Keratinocyte (primary cell): ENCODE data around the gene BRIP1. TPM values are rescaled to one million over a fixed set of nuclear protein-coding genes. Genes with fewer than 3 reads are reported as not detected.
"Not testable (repeated sequence)": the region's sequence is repeated elsewhere in the genome, so short reads cannot be mapped to it uniquely, and the experiment has no call there.

Experiments used
- DNase-seq: peaks from one replicate; pipeline ENCODE4 v3.0.0-alpha.2; 2011; ENCODE audit warnings: low read depth, missing footprints, low spot score
- FAIRE-seq: peaks from 2 replicates; lab custom pipeline; 2011; peaks lifted over from hg19 to GRCh38; lab: Jason Lieb, UNC
- H2AFZ ChIP-seq: 2 replicates; pipeline ENCODE4 v1.6.0; 2012; ENCODE audit warnings: low read length, control low read depth, inconsistent platforms; ENCODE audit not compliant: control insufficient read depth
- H3K27ac ChIP-seq: 2 replicates; pipeline ENCODE4 v1.5.1; 2011; ENCODE audit warnings: low read length; ENCODE audit not compliant: control insufficient read depth, insufficient read depth
- H3K27me3 ChIP-seq: 3 replicates; pipeline ENCODE4 v1.6.0; 2011; ENCODE audit warnings: low read length; ENCODE audit not compliant: control insufficient read depth, insufficient read depth; ENCODE audit errors: extremely low read depth
- H3K36me3 ChIP-seq, 2 experiments: 2 replicates in 1 of 2; 3 replicates in 1 of 2; pipeline ENCODE4 v1.5.1; 2011; ENCODE audit warnings: low read length in 2 of 2, mild to moderate bottlenecking in 1 of 2; ENCODE audit not compliant: control insufficient read depth in 2 of 2, insufficient read depth in 2 of 2; ENCODE audit errors: extremely low read depth in 1 of 2
- H3K4me1 ChIP-seq: 3 replicates; pipeline ENCODE4 v1.5.1; 2011; ENCODE audit warnings: low read length; ENCODE audit not compliant: control insufficient read depth, insufficient read depth; ENCODE audit errors: extremely low read depth
- H3K4me2 ChIP-seq: 3 replicates; pipeline ENCODE4 v1.6.0; 2011; ENCODE audit warnings: low read depth, low read length; ENCODE audit not compliant: control insufficient read depth, insufficient read depth; ENCODE audit errors: extremely low read depth
- H3K4me3 ChIP-seq, 3 experiments: fragments of 200-600 bp in 1 of 3; sonication (generic) in 1 of 3; 2 replicates in 2 of 3; 3 replicates in 1 of 3; pipeline ENCODE4 v1.5.1; 2011 to 2016; ENCODE audit warnings: low read length in 3 of 3, mild to moderate bottlenecking in 3 of 3, control low read depth in 2 of 3, inconsistent platforms in 1 of 3, low read depth in 1 of 3, mixed read lengths in 1 of 3, mixed run types in 1 of 3, moderate library complexity in 1 of 3; ENCODE audit not compliant: control insufficient read depth in 2 of 3, insufficient read depth in 2 of 3; ENCODE audit errors: extremely low read depth in 1 of 3
- H3K79me2 ChIP-seq: 2 replicates; pipeline ENCODE4 v1.6.0; 2012; ENCODE audit warnings: low read length; ENCODE audit not compliant: control insufficient read depth, insufficient read depth
- H3K9ac ChIP-seq: 3 replicates; pipeline ENCODE4 v1.6.0; 2011; ENCODE audit warnings: low read length; ENCODE audit not compliant: control insufficient read depth, insufficient read depth; ENCODE audit errors: extremely low read depth
- H3K9me1 ChIP-seq: 3 replicates; pipeline ENCODE4 v1.6.0; 2011; ENCODE audit warnings: low read length; ENCODE audit not compliant: control insufficient read depth, insufficient read depth; ENCODE audit errors: extremely low read depth
- H3K9me3 ChIP-seq: 2 replicates; pipeline ENCODE4 v1.5.1; 2012; ENCODE audit warnings: low read depth, low read length; ENCODE audit not compliant: control insufficient read depth
- H4K20me1 ChIP-seq: 3 replicates; pipeline ENCODE4 v1.6.0; 2011; ENCODE audit warnings: low read length; ENCODE audit not compliant: control insufficient read depth, insufficient read depth; ENCODE audit errors: extremely low read depth
- CTCF ChIP-seq, 3 experiments: IDR thresholded peaks in 1 of 3; conservative IDR thresholded peaks in 1 of 3; optimal IDR thresholded peaks in 1 of 3; 2 replicates in 2 of 3; 3 replicates in 1 of 3; pipeline versions ENCODE3 to v1.5.1; 2011; ENCODE audit warnings: low read length in 3 of 3, mild to moderate bottlenecking in 3 of 3, moderate library complexity in 2 of 3, control low read depth in 1 of 3, inconsistent platforms in 1 of 3; ENCODE audit not compliant: insufficient read depth in 2 of 3; ENCODE audit errors: extremely low read depth in 1 of 3
- EZH2 ChIP-seq: IDR thresholded peaks from one replicate; pipeline ENCODE4 v1.6.1; 2012; ENCODE audit warnings: inconsistent platforms, mild to moderate bottlenecking, low read length, moderate library complexity
- dilution Hi-C: fragments of 300-500 bp; cut with MboI; formaldehyde crosslinking; loops from one replicate; pipeline ENCODE4 v1.7.0; 2020; ENCODE audit warnings: low sequenced_read_pairs; ENCODE audit not compliant: extremely low pct_ligation_motif_present
- polyA plus RNA-seq, 5 experiments: library from polyadenylated mRNA; depleted of rRNA in 3 of 5; stranded (reverse) in 3 of 5; stranded (forward) in 1 of 5; unstranded in 1 of 5; fragments of >200 nt; gene quantifications; 1 replicate in 1 of 5; 2 replicates in 3 of 5; 3 replicates in 1 of 5; pipeline versions ENCODE4 v1.2.1 to v1.2.3, GENCODE V29; 2011 to 2012; ENCODE audit warnings: missing spikeins in 2 of 5, low read depth in 1 of 5, low replicate concordance in 1 of 5

The BRIP1 gene
- polyA plus RNA-seq, 1 donor (not counting 4 experiments of a cell fraction or from before 2014, with no cell fraction given): 4.0 TPM

GRCh38 chr17:61828694-61829093, 34.6 kb downstream of the BRIP1 start:
- FAIRE-seq (no peak), DNase-seq (no peak)
- H2AFZ ChIP-seq: no peak overlapping the region
- no peaks in the 10 kb centered on the region for H4K20me1 ChIP-seq
- TF ChIP-seq CTCF (optimal IDR thresholded peaks at IDR 0.05 in 1 of 3, IDR thresholded peaks at IDR 0.05 in 1 of 3, conservative IDR thresholded peaks at IDR 0.05 in 1 of 3; ENCODE audit: extremely low read depth in 1 of 3, insufficient read depth in 2 of 3, low read length in 3 of 3) (no peak), EZH2 (no peak)
- H3K9ac ChIP-seq: no peak overlapping the region
- H3K27ac ChIP-seq: no peak overlapping the region
- no peak overlapping the region for H3K4me3 ChIP-seq
- no peaks in the 10 kb centered on the region for H3K36me3 ChIP-seq
- no peaks in the 10 kb centered on the region for H3K79me2 ChIP-seq
- H3K4me2 ChIP-seq: no peak overlapping the region
- peaks cover 2% of the 10 kb centered on the region for H3K4me1 ChIP-seq
- dilution Hi-C loops: no loop called here
- no peaks in the 10 kb centered on the region for H3K27me3 ChIP-seq
- no peaks in the 10 kb centered on the region for H3K9me3 ChIP-seq
- no peaks in the 10 kb centered on the region for H3K9me1 ChIP-seq

DNA sequence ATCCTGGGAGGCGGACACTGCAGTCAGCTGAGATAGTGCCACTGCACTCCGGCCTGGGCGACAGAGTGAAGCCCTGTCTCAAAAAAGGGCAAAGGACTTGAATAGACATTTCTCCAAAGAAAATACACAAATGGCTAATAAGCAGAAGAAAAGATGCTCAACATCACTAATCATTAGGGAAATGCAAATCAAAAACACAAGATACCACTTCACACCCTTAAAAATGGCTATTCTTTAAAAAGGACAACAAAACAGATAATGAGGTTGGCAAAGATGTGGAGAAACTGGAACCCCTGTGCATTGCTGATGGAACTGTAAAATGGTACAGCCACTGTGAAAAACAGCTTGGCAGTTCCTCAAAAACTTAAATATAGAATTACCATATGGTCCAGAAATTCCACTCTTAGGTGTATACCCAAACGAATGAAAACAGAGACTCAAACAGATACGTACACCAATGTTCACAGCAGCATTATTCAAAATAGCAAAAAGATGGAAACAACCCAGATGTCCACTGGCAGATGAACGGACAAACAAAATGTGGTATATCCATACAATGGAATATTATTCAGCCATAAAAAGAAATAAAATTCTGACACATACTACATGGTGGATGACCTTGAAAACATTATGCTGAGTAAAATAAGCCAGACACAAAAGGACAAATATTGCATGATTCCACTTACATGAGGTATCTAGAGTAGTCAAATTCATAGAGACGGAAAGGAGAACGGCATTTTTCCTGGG, 35.5 kb downstream of the BRIP1 start:
- Histone ChIP-seq H3K9me1 (no peaks in the 10 kb centered on the region), H4K20me1 (no peaks in the 10 kb centered on the region), H3K27me3 (no peaks in the 10 kb centered on the region), H3K4me1 (no peaks in the 10 kb centered on the region), H3K9me3 (no peaks in the 10 kb centered on the region), H3K4me2 (no peak overlapping the region), H3K36me3 (peaks cover 0 to under 1% of the 10 kb centered on the region in 2 experiments), H3K27ac (no peak overlapping the region), H3K9ac (no peak overlapping the region), H2AFZ (no peak overlapping the region), H3K79me2 (no peaks in the 10 kb centered on the region), H3K4me3 (no peak overlapping the region)
- no peak for FAIRE-seq
- no peak for TF ChIP-seq CTCF (optimal IDR thresholded peaks at IDR 0.05 in 1 of 3, IDR thresholded peaks at IDR 0.05 in 1 of 3, conservative IDR thresholded peaks at IDR 0.05 in 1 of 3; ENCODE audit: extremely low read depth in 1 of 3, insufficient read depth in 2 of 3, low read length in 3 of 3)
- no peak for TF ChIP-seq EZH2
- dilution Hi-C loops: no loop called here
- no peak for DNase-seq

DNA sequence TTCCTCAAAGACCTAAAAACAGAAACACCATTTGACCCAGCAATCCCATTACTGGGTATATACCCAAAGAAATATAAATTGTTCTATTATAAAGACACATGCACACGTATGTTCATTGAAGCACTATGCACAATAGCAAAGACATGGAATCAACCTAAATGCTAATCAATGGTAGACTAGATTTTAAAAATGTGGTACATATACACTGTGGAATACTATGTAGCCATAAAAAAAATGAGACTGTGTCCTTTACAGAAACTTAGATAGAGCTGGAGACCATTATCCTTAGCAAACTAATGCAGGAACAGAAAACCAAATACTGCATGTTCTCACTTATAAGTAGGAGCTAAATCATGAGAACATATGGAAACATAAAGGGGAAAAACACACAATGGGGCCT, 36.5 kb downstream of the BRIP1 start:
- not testable (repeated sequence) for DNase-seq, FAIRE-seq, H3K4me2 ChIP-seq

DNA sequence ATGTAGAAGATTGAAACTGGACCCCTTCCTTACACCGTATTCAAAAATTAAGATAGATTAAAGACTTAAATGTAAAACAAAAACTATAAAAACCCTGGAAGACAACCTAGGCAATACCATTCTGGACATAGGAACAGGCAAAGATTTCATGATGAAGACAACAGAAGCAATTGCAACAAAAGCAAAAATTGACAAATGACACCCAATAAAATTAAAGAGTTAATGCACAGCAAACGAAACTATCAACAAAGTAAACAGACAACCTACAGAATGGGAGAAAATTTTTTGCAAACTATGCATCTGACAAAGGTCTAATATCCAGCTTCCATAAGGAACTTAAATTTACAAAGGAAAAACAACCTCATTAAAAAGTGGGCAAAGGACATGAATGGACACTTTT, 37.1 kb downstream of the BRIP1 start:
- DNase-seq, H4K20me1 ChIP-seq, H3K9ac ChIP-seq, H3K27me3 ChIP-seq, dilution Hi-C loops, H3K4me3 ChIP-seq, H3K27ac ChIP-seq, H3K9me1 ChIP-seq, H2AFZ ChIP-seq, H3K79me2 ChIP-seq, H3K9me3 ChIP-seq, H3K4me2 ChIP-seq, H3K36me3 ChIP-seq, H3K4me1 ChIP-seq, FAIRE-seq: not testable (repeated sequence)

More for the DNA sequence above, 36.5 kb downstream of the BRIP1 start:
- H3K36me3 ChIP-seq, H3K9me1 ChIP-seq, H3K9me3 ChIP-seq, H4K20me1 ChIP-seq, H3K4me1 ChIP-seq, dilution Hi-C loops, H2AFZ ChIP-seq, H3K4me3 ChIP-seq, H3K27me3 ChIP-seq, H3K9ac ChIP-seq, H3K27ac ChIP-seq, H3K79me2 ChIP-seq: not testable (repeated sequence)
